Measurements from ENCODE around the gene MAPK8IP3.
"Not testable (repeated sequence)": the region's sequence is repeated elsewhere in the genome, so short reads cannot be mapped to it uniquely, and the experiment has no call there.

Gene MAPK8IP3

GRCh38 chr16:1678500-1679098 lies 27.4 kb upstream of the MAPK8IP3 start:
- peak; percentile 28 for DNase-seq

GRCh38 chr16:1680361-1680760 lies 25.6 kb upstream of the MAPK8IP3 start:
- DNase-seq, result no peak

DNA sequence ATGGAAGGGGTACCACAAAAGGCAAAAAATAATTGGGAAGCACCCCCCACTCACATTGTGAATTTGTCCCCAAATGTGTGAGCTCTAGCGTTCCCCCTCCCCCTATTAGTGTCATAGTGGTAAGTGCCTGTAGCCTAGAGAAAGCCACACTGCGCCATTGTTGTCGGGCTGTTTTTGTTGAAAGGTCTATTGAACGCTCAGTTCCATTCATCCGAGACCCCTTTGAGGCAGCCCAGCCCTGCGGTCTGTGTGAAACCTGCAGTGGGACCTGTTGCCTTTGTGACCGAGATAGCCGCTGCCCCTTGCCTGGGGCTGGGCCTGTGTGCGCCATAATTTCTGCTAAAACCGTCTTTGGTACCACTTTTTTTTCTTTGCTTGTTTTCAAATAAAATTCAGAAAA lies 25.0 kb upstream of the MAPK8IP3 start:
- DNase-seq, result no peak

DNA sequence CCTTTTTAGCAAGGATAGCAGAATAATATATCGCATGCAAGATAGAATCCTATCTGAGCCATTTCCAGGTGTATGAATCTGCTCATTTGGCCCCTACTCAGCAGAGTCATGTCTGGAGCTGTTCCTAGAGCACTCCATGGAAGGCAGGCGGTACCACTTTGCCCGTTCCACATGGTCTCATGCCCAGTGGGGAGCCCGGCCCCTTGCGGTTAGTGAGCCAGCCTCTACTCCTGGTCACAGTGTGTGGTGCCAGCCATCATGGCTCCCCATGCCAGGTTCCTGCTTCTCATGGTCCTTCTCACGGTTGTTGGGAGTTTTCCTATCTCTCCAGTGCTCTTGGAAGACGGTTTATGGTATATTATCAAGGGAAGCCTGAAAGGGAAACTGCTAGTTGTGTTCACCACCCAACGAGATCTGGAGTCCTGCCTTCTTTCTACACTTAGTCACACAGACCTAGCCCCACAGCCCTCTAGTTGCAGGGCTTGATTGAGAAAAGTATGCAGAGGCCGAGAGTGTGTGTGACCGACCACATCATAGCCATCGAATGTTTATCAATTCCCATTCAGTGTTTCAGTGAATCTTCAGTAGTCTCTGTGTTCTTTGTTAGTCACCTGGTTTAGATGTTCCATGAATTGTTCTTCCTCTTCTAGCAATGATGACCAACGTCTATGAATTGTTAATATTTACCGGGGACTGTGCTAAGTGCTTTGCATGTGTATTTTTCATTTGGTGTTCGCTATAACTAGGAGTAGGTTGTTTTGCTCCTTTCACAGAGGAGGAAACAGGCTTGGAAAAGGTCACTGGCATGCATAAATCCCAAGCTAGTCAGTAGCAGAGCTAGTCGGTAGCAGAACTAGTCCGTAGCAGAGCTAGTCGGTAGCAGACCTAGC lies 18.3 kb upstream of the MAPK8IP3 start:
- DNase-seq, result no peak

DNA sequence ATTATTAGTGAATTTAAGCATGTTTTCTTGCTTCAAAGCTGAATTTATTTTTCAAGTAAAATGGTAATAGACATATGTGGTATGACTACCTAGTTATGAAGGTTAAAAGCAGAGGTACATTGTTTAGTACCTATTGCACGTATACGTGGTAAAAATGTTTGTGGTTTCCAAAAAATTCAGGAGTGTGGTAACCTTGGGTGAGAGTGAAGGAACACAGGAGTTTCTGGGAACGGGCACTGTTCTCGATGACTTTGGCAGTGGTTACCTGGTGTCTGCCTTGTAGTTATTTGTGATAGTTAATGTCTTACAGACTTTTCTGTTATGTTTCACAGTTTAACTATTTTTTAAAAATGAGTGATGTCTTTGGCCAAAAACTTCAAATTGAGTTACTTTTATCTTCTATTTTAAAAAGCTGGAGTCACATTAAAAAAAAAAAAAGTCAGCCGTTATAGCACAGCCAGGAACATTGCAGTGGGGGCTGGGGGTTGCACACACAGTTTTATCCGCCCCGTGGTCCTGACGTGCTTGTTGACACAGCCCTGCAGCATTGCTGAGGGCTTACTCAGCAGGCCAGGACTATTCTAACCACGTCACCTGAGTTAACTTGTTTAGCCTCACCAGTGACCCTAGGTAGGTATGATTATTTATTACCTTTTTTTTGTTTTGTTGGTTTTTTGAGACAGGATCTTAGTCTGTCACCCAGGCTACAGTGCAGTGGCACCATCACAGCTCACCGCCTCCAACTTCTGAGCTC lies 17.0 kb upstream of the MAPK8IP3 start:
- DNase-seq, result no peak

DNA sequence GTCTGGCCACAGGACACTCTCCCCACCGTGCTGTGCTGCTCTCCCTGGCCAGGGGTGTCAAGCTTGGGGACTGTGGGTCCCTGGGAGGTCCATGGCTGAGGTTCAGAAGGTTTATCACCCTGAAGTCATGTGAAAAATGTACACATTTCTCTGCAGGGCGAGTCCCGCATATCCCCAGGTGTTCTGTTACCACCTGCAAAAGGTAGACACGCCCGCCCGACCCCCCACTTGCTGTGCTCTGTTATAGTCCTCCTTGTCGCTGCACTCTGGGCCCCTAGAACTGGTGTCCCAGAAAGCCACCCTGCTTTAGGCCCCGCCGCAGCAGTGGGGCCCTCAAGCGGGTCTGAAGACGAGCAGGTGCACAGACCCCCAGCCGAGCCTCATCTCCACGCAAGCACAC lies 16.1 kb upstream of the MAPK8IP3 start:
- no peak for DNase-seq

GRCh38 chr16:1690810-1691209 lies 15.2 kb upstream of the MAPK8IP3 start:
- DNase-seq, result no peak

GRCh38 chr16:1691276-1691675 lies 14.7 kb upstream of the MAPK8IP3 start:
- peak; percentile 18 for DNase-seq

GRCh38 chr16:1691956-1692355 lies 14.0 kb upstream of the MAPK8IP3 start:
- DNase-seq, result peak; percentile 50

DNA sequence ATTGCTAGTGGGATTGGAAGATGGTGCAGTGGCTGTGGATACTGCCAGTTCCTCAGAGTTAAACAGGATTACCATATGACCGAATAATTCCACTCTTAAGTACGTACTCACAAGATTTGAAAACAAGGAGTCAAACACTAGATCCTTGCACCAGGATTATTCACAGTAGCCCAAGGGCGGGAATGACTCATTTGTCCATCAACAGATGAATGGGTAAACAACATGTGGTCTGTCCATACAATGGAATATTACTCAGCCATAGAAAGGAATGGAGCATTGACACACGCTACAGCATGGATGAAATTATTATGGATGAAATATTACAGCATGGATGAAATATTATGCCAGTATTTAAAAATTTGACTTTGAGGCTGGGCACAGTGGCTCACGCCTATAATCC lies 9.1 kb upstream of the MAPK8IP3 start:
- DNase-seq, result no peak

GRCh38 chr16:1698680-1699079 lies 7.3 kb upstream of the MAPK8IP3 start:
- no peak for DNase-seq

DNA sequence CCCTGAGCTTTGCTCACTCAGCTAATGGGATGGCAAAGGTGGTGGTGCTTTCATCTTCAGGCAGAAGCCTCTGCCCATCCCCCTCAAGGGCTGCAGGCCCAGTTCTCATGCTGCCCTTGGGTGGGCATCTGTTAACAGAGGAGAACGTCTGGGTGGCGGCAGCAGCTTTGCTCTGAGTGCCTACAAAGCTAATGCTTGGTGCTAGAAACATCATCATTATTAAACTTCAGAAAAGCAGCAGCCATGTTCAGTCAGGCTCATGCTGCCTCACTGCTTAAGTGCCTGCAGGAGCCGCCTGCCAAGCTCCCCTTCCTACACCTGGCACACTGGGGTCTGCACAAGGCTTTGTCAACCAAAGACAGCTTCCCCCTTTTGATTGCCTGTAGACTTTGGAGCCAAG lies 5.7 kb upstream of the MAPK8IP3 start:
- DNase-seq, result no peak

- DNase-seq, result no peak
Measured at GRCh38 chr16:1701216-1701878, 4.6 kb upstream of the MAPK8IP3 start.

- not testable (repeated sequence) for DNase-seq
Measured at GRCh38 chr16:1705324-1705687, 689 bp upstream of the MAPK8IP3 start.

DNA sequence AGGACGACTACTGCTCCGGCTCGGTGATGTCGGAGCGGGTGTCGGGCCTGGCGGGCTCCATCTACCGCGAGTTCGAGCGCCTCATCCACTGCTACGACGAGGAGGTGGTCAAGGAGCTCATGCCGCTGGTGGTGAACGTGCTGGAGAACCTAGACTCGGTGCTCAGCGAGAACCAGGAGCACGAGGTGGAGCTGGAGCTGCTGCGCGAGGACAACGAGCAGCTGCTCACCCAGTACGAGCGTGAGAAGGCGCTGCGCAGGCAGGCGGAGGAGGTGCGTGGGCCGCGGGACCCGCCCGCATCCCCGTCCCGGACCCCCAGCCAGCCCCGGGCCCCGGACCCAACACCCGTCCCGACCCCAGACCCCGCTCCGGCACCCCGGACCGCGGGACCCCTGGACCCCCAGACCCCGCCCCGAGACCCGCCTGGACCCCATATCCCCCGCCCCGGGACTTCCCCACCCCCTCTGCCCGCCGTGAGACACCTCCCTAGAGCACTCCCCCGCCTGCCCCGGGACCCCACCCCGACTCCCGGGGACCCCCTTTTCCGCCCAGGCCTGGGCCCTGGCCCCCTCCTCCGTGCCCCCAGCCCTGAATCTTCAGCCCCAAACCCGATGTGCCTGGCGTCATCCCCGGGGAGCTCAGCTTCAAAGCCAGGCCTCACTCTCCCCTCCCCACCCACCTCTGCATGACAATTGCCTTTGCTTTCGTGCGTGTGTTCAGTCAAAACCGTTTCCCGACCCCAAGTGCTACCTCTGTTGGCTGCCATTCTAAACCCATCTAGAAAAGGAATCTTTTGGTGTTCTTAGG lies 594 bp downstream of the MAPK8IP3 start:
- no peak for DNase-seq

GRCh38 chr16:1707193-1707790 lies 1.3 kb downstream of the MAPK8IP3 start:
- DNase-seq, result no peak

- DNase-seq, result no peak
Measured at GRCh38 chr16:1708083-1708767, 2.2 kb downstream of the MAPK8IP3 start.

DNA sequence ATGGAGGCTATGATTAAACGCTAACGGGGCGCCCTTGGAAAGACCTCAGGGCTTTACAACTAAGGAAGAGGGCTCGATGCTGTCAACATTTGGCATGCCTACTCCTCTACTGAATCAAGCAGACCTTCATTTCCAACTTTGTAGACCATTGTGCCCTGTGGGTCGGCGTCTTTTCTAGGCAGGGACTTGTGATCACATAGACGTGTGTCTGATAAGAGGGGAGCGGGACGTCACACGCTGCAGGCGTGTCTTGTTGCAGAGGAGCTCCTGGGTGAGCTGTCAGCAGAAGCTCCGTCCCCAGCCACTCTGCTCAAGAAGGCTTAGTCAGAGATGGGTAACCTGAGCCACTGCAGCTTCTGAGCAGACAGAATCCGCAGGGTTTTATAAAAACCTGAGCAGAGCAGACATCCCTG lies 2.8 kb downstream of the MAPK8IP3 start:
- no peak for DNase-seq

GRCh38 chr16:1709356-1709755 lies 3.4 kb downstream of the MAPK8IP3 start:
- no peak for DNase-seq

DNA sequence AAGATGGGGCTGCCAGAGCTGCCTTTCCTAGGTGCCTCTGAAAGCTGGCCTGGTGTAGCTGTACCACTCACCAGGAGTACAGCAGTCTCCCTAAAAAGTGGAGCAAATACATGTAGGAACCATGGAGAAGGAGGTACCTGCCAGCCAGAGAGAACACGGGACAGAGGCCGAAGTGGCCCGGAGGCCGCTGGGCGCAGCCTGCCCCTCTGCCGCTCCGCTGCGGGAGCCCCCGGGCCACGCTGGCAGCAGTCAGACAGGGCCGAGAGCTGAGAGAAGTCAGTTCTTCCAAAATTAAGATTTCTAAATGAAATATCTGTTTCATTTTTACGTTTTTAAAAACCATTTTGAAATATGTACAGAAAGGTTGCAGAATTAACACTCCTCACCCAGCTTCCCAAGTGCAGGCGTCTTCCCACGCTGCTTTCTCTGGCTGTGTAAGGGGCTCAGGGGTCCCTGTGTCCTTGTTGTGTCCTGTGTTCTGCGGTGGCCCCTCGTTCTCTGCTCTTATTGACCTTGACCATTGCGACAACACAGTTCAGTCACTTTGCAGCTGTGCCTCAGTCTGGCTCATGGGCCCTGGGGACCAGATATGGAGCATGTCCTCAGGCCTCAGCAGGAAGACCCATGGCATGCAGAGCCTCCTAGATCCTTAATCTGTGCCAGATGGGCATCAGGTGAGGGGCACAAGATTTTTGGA lies 5.0 kb downstream of the MAPK8IP3 start:
- DNase-seq, result no peak
